ENCODE results near the gene HRH3. TPM values are rescaled to one million over a fixed set of nuclear protein-coding genes. Genes with fewer than 3 reads are reported as not detected.

The HRH3 gene
- total RNA-seq, 4 donors from 2014 or later = not detected

DNA sequence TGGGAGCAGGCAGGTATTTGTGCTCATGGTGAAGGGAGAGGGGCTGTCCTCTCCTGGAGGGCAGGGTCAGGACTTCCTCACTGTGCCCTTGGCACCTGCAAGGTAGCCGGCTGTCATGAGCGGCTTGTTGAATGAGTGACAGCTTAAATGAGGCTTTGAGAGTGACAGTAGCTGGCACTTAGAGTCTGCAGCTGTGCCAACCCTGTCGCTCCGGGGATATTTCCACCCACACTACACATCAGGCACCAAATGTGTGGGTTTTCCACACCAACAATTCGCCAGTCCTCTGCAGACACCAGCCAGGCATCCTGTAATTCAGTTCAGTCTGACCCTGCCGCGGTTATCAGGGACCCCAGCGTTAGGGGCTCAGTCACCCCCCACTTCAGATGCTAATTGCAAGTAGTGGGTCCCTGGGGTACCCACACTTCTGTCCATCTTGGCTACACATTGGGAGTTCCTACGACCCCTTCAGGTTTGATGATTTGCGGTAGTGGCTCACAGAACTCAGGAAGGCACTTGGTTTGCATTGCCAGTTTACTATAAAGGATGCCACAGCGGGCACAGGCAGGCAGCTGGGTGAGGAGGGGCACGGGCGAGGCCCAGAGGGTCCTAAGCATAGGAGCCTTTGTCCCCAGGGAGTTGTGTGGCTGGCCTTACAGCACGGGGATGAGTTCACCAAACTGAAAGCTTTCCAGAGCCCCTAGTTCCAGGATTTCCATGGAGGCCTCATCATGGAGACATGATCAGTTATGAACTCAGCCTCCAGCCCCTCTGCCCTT lies 28.1 kb downstream of the HRH3 start:
- no peaks in the 10 kb centered on the region for H3K9me3 ChIP-seq
- H3K27ac ChIP-seq = no peak overlapping the region
- H3K27me3 ChIP-seq = no peaks in the 10 kb centered on the region
- no peak for DNase-seq (ENCODE audit: low spot score in 2 of 2)
- 68% methylated on average over 13 of the region's 14 CpGs for WGBS
- peaks cover 9% of the 10 kb centered on the region for H3K4me1 ChIP-seq
- TF ChIP-seq EP300 (IDR thresholded peaks at IDR 0.05) (no peak), POLR2AphosphoS5 (IDR thresholded peaks at IDR 0.05) (no peak)
- TF ChIP-seq, protein P1, sequence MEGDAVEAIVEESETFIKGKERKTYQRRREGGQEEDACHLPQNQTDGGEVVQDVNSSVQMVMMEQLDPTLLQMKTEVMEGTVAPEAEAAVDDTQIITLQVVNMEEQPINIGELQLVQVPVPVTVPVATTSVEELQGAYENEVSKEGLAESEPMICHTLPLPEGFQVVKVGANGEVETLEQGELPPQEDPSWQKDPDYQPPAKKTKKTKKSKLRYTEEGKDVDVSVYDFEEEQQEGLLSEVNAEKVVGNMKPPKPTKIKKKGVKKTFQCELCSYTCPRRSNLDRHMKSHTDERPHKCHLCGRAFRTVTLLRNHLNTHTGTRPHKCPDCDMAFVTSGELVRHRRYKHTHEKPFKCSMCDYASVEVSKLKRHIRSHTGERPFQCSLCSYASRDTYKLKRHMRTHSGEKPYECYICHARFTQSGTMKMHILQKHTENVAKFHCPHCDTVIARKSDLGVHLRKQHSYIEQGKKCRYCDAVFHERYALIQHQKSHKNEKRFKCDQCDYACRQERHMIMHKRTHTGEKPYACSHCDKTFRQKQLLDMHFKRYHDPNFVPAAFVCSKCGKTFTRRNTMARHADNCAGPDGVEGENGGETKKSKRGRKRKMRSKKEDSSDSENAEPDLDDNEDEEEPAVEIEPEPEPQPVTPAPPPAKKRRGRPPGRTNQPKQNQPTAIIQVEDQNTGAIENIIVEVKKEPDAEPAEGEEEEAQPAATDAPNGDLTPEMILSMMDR (IDR thresholded peaks at IDR 0.05) = no peak
- no peak overlapping the region for H3K4me3 ChIP-seq
- H3K36me3 ChIP-seq = peaks cover 33% of the 10 kb centered on the region

DNA sequence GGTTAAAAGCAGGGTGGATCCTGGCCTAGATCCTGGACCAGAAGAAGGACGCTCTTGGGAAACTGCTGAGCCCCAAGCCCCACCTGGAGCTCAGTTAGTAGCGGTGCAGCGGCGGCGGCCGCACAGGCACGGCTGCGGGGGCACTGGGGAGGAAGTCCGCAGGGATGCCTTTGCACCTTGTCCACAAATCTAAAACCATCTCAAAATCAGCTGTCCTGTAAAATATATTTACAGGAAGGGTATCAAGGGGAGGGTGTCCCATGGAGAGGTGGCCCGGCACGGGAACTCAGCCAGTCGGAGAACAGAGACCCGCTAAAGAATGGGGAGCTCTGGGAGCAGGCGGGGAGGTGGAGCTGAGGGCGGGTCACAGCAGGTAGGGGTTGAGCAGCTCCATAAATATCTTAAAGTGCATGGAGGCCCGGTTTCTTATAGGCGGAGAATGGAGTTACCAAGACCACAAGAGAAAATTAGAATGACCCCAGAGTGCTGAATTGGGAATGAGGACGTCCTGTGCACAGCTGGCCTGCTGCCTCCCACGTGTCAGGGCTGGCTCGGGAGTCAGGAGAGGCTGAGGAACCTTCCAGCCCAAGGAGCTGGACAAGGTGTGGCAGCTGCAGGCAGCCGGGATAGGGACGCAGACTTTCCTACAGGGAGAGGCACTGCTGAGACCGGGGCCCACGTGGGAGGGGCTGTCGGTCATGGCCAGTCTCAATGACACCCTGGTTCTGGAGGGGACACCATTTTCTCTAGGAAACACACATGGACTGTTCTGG lies 29.3 kb downstream of the HRH3 start:
- no peak for DNase-seq (ENCODE audit: low spot score in 2 of 2)
- no peaks in the 10 kb centered on the region for H3K9me3 ChIP-seq
- peaks cover 23% of the 10 kb centered on the region for H3K36me3 ChIP-seq
- TF ChIP-seq POLR2A (IDR thresholded peaks at IDR 0.05) = no peak
- no peak for TF ChIP-seq EP300 (IDR thresholded peaks at IDR 0.05)
- TF ChIP-seq, protein P1 (IDR thresholded peaks at IDR 0.05) = no peak
- no peak for TF ChIP-seq POLR2AphosphoS5 (IDR thresholded peaks at IDR 0.05)
- H3K4me3 ChIP-seq = no peak overlapping the region
- WGBS = 83% methylated on average over 25 of the region's 25 CpGs
- H3K27ac ChIP-seq = no peak overlapping the region
- H3K27me3 ChIP-seq = no peaks in the 10 kb centered on the region
- H3K4me1 ChIP-seq = peaks cover 10% of the 10 kb centered on the region

DNA sequence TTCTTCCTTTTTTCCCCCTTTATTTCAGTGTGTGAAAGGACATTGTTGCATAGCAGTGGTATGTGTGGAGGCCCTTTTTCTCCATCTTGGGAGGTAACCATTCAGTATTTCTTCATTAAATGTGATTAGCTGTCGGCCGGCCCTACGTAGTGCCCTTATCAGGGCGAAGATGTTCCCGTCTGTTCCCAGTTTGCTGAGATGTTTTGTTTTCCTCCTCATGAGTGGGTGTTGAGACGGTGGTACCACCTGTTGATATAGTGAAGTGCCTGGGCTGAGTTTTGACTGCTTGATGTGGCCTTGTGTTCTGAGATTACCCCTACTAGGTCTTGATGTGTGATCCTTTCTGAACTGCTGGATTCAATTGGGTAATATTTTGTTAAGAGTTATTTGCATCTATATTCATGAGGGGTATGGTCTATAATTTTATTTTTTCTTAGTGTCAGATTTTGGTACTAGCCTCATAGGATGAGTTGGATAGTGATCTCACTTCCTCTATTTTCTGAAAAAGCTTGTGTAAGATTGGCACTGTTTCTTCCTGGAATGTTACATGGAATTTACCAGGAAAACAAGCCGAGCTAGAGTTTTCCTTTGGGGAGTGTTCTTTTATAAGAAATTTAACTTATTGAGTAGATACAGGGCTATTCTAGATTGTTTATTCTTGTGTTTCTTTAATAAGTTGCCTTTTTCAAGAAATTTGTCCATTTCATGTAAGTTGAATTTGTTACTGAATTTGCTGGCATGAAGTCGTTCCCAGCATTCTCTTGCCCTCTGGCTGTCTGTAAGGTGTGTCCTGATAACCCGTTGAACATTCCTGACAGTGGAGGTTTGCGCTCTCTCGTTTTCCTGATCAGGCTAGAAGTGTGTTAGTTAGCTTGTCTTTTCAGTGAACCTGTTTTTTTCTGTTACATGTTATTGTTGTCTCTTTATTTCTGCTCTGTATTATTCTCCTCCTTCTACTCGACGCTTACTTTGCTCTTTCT lies 32.9 kb downstream of the HRH3 start:
- Histone ChIP-seq H3K27ac (no peak overlapping the region), H3K4me3 (no peak overlapping the region), H3K4me1 (peaks cover 29% of the 10 kb centered on the region), H3K36me3 (peaks cover 6% of the 10 kb centered on the region), H3K9me3 (no peaks in the 10 kb centered on the region), H3K27me3 (no peaks in the 10 kb centered on the region)
- TF ChIP-seq, protein P1 (IDR thresholded peaks at IDR 0.05) = no peak
- TF ChIP-seq POLR2AphosphoS5 (IDR thresholded peaks at IDR 0.05) = no peak
- TF ChIP-seq EP300 (IDR thresholded peaks at IDR 0.05) = no peak
- TF ChIP-seq POLR2A (IDR thresholded peaks at IDR 0.05) = no peak
- WGBS = 59% methylated on average over 13 of the region's 13 CpGs
- DNase-seq (ENCODE audit: low spot score in 2 of 2) = no peak

DNA sequence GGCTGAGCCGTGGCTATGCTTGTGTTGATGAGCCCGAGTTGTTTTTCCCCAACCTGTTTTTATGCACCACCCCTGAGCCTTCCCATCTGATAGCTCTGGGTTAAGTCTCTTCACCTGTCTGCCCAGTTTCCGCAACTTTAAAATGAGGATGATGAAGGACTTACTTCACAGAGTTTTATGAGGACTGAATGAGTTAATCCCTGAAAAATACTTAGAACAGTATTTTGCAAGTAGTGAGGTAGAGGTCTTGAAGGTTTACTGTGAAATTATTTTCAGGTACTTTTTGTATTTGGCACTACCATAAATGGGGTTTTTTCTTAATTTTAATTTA lies 34.0 kb downstream of the HRH3 start:
- H3K9me3 ChIP-seq = no peaks in the 10 kb centered on the region
- no peak overlapping the region for H3K27ac ChIP-seq
- 70% methylated on average over 3 of the region's 3 CpGs for WGBS

More for the DNA sequence above, 34.0 kb downstream of the HRH3 start:
- no peak for DNase-seq (ENCODE audit: low spot score in 2 of 2)
- H3K27me3 ChIP-seq = no peaks in the 10 kb centered on the region
- peaks cover 6% of the 10 kb centered on the region for H3K36me3 ChIP-seq
- no peak for TF ChIP-seq POLR2AphosphoS5 (IDR thresholded peaks at IDR 0.05)
- TF ChIP-seq POLR2A (IDR thresholded peaks at IDR 0.05) = no peak
- TF ChIP-seq, protein P1 (IDR thresholded peaks at IDR 0.05) = no peak
- TF ChIP-seq EP300 (IDR thresholded peaks at IDR 0.05) = no peak
- H3K4me3 ChIP-seq = no peak overlapping the region
- H3K4me1 ChIP-seq = peaks cover 35% of the 10 kb centered on the region

All from suprapubic skin (tissue), 4 donors.